NCI-H1105 (cell line): Measurements from ENCODE around the gene GUCA2A.

ENCODE experiments used
- DNase-seq: peaks from one replicate; lab custom pipeline; 2025; lab: John Stamatoyannopoulos, UW

Gene GUCA2A

GRCh38 chr1:42176902-42177519 lies 12.5 kb upstream of the GUCA2A start:
- DNase-seq: peak; percentile 48

GRCh38 chr1:42175314-42176054 lies 10.9 kb upstream of the GUCA2A start:
- DNase-seq: no peak

GRCh38 chr1:42173961-42174735 lies 9.6 kb upstream of the GUCA2A start:
- DNase-seq: no peak

- peak; percentile 63 for DNase-seq
These were observed 8.8 kb upstream of the GUCA2A start for GRCh38 chr1:42173155-42173933.

GRCh38 chr1:42172381-42173133 lies 8.0 kb upstream of the GUCA2A start:
- no peak for DNase-seq

- no peak for DNase-seq
These were observed 7.2 kb upstream of the GUCA2A start for GRCh38 chr1:42171679-42172266.

GRCh38 chr1:42170779-42171621 lies 6.5 kb upstream of the GUCA2A start:
- no peak for DNase-seq

GRCh38 chr1:42168763-42169162 lies 4.2 kb upstream of the GUCA2A start:
- DNase-seq: no peak

GRCh38 chr1:42168391-42168670 lies 3.8 kb upstream of the GUCA2A start:
- no peak for DNase-seq

GRCh38 chr1:42167611-42168390 lies 3.3 kb upstream of the GUCA2A start:
- DNase-seq: no peak

- DNase-seq: peak; percentile 95
These were observed 1.1 kb upstream of the GUCA2A start for GRCh38 chr1:42165511-42166210.

GRCh38 chr1:42163536-42164503 lies 725 bp downstream of the GUCA2A start:
- no peak for DNase-seq

GRCh38 chr1:42163114-42163513 lies 1.4 kb downstream of the GUCA2A start:
- DNase-seq: no peak

- no peak for DNase-seq
These were observed 2.4 kb downstream of the GUCA2A start for GRCh38 chr1:42162181-42162580.

GRCh38 chr1:42158189-42158588 lies 6.4 kb downstream of the GUCA2A start:
- no peak for DNase-seq

- no peak for DNase-seq
These were observed 6.9 kb downstream of the GUCA2A start for GRCh38 chr1:42157667-42158066.

GRCh38 chr1:42155362-42155761 lies 9.2 kb downstream of the GUCA2A start:
- DNase-seq: no peak

- no peak for DNase-seq
These were observed 9.9 kb downstream of the GUCA2A start for GRCh38 chr1:42154685-42155084.
